Activated CD4-positive, alpha-beta T cell treated with anti-CD3 and anti-CD28 coated beads, Interleukin-2, amount 10 ng/mL, durations not matched to agents 7 days and 5 days (primary cell): ENCODE data around the gene PRKAR1B. TPM values are rescaled to one million over a fixed set of nuclear protein-coding genes. Genes with fewer than 3 reads are reported as not detected.
A peak's percentile ranks its signal among the peaks of the same experiment; 100 is the strongest.

ENCODE experiments used
- CTCF ChIA-PET: fragments of 350-600 bp; sonication (Branson Sonifier 250); formaldehyde crosslinking; loops from one replicate; lab custom pipeline; 2021; ENCODE audit warnings: antibody characterized with exemption; lab: Charles Lee
- POLR2A ChIA-PET: fragments of 350-600 bp; sonication (Branson Sonifier 250); formaldehyde crosslinking; loops from one replicate; lab custom pipeline; 2021; ENCODE audit warnings: antibody characterized with exemption; lab: Charles Lee
- DNase-seq: peaks from one replicate; pipeline ENCODE4 v3.0.0-alpha.2; 2020
- H3K27ac Mint-ChIP-seq: one replicate; pipeline ENCODE4 v1.8.0; 2021; ENCODE audit warnings: mild to moderate bottlenecking, moderate library complexity, mixed read lengths
- H3K27me3 Mint-ChIP-seq: one replicate; pipeline ENCODE4 v1.8.0; 2021; ENCODE audit warnings: mixed read lengths
- H3K36me3 Mint-ChIP-seq: one replicate; pipeline ENCODE4 v1.8.0; 2021; ENCODE audit warnings: low read depth, mixed read lengths
- H3K4me1 Mint-ChIP-seq: one replicate; pipeline ENCODE4 v1.8.0; 2021; ENCODE audit warnings: mixed read lengths
- H3K4me3 Mint-ChIP-seq: one replicate; pipeline ENCODE4 v1.8.0; 2021; ENCODE audit warnings: mild to moderate bottlenecking, moderate library complexity, mixed read lengths
- H3K9me3 Mint-ChIP-seq: one replicate; pipeline ENCODE4 v1.8.0; 2021; ENCODE audit warnings: mixed read lengths
- total RNA-seq, 2 experiments: library from RNA; stranded (reverse); gene quantifications; one replicate each; pipeline ENCODE4 v1.2.3, GENCODE V29; 2021

Gene PRKAR1B
- total RNA-seq, 2 experiments from 2014 or later: 29.8 to 32.5 TPM

- peaks cover 2% of the 10 kb centered on the region for H3K4me1 Mint-ChIP-seq
- no peaks in the 10 kb centered on the region for H3K27me3 Mint-ChIP-seq
- no peak for DNase-seq
- CTCF ChIA-PET: no interaction called here
- H3K36me3 Mint-ChIP-seq: peaks cover 4% of the 10 kb centered on the region
- POLR2A ChIA-PET: no interaction called here
- H3K9me3 Mint-ChIP-seq: no peaks in the 10 kb centered on the region
- H3K4me3 Mint-ChIP-seq: no peak overlapping the region
- no peak overlapping the region for H3K27ac Mint-ChIP-seq
These were observed 151.4 kb downstream of the PRKAR1B start for GRCh38 chr7:575425-576366.

GRCh38 chr7:574661-575395 is 152.3 kb downstream of the PRKAR1B start:
- Mint-ChIP-seq H3K4me3 (no peak overlapping the region), H3K36me3 (peaks cover 4% of the 10 kb centered on the region), H3K27me3 (no peaks in the 10 kb centered on the region), H3K4me1 (peaks cover 2% of the 10 kb centered on the region), H3K9me3 (no peaks in the 10 kb centered on the region), H3K27ac (peak overlapping the region; percentile 25)
- DNase-seq: no peak
- ChIA-PET CTCF (interaction anchor here (0.6 kb wide), 1 partner anchor 735 kb away, joined by 3 read pairs; no protein-coding TSS in a partner anchor), POLR2A (no interaction called here)

- H3K9me3 Mint-ChIP-seq: no peaks in the 10 kb centered on the region
- CTCF ChIA-PET: no interaction called here
- peaks cover 4% of the 10 kb centered on the region for H3K36me3 Mint-ChIP-seq
- H3K4me1 Mint-ChIP-seq: peaks cover 2% of the 10 kb centered on the region
- peak overlapping the region; percentile 25 for H3K27ac Mint-ChIP-seq
- no peak overlapping the region for H3K4me3 Mint-ChIP-seq
- POLR2A ChIA-PET: no interaction called here
- no peaks in the 10 kb centered on the region for H3K27me3 Mint-ChIP-seq
- DNase-seq: no peak
These were observed 153.1 kb downstream of the PRKAR1B start for GRCh38 chr7:573933-574381.

- POLR2A ChIA-PET: no interaction called here
- DNase-seq: no peak
- CTCF ChIA-PET: no interaction called here
These were observed 153.7 kb downstream of the PRKAR1B start for GRCh38 chr7:573269-573932.

GRCh38 chr7:572416-573268 is 154.4 kb downstream of the PRKAR1B start:
- no peak for DNase-seq
- H3K9me3 Mint-ChIP-seq: no peaks in the 10 kb centered on the region
- no peaks in the 10 kb centered on the region for H3K27me3 Mint-ChIP-seq
- ChIA-PET CTCF (interaction anchor here (0.6 kb wide), 1 partner anchor 135 kb away, joined by 3 read pairs; no protein-coding TSS in a partner anchor), POLR2A (no interaction called here)
- peaks cover 2% of the 10 kb centered on the region for H3K4me1 Mint-ChIP-seq
- H3K4me3 Mint-ChIP-seq: no peak overlapping the region
- H3K36me3 Mint-ChIP-seq: peaks cover 2% of the 10 kb centered on the region
- no peak overlapping the region for H3K27ac Mint-ChIP-seq

More at GRCh38 chr7:573269-573932, 153.7 kb downstream of the PRKAR1B start:
- no peak overlapping the region for H3K27ac Mint-ChIP-seq
- H3K4me3 Mint-ChIP-seq: no peak overlapping the region
- no peaks in the 10 kb centered on the region for H3K27me3 Mint-ChIP-seq
- no peaks in the 10 kb centered on the region for H3K9me3 Mint-ChIP-seq
- peaks cover 4% of the 10 kb centered on the region for H3K36me3 Mint-ChIP-seq
- peaks cover 2% of the 10 kb centered on the region for H3K4me1 Mint-ChIP-seq

- Mint-ChIP-seq H3K9me3 (no peaks in the 10 kb centered on the region), H3K36me3 (no peaks in the 10 kb centered on the region), H3K4me1 (peaks cover 2% of the 10 kb centered on the region), H3K27me3 (no peaks in the 10 kb centered on the region), H3K4me3 (no peak overlapping the region), H3K27ac (no peak overlapping the region)
- DNase-seq: no peak
- CTCF ChIA-PET: interaction anchor here (1.3 kb wide), 1 partner anchor 43 kb away, joined by 3 read pairs; no protein-coding TSS in a partner anchor
- POLR2A ChIA-PET: no interaction called here
These were observed 155.2 kb downstream of the PRKAR1B start for GRCh38 chr7:571718-572415.

GRCh38 chr7:571096-571717 is 155.9 kb downstream of the PRKAR1B start:
- Mint-ChIP-seq H3K36me3 (no peaks in the 10 kb centered on the region), H3K4me1 (peaks cover 2% of the 10 kb centered on the region), H3K27me3 (no peaks in the 10 kb centered on the region), H3K9me3 (no peaks in the 10 kb centered on the region), H3K27ac (no peak overlapping the region), H3K4me3 (no peak overlapping the region)
- ChIA-PET CTCF (interaction anchor here (1.3 kb wide), 1 partner anchor 44 kb away, joined by 3 read pairs; no protein-coding TSS in a partner anchor), POLR2A (no interaction called here)
- no peak for DNase-seq

- CTCF ChIA-PET: interaction anchor here (1.3 kb wide), 1 partner anchor 44 kb away, joined by 3 read pairs; no protein-coding TSS in a partner anchor
These were observed 156.3 kb downstream of the PRKAR1B start for GRCh38 chr7:570801-571070.

GRCh38 chr7:569996-570800 is 156.9 kb downstream of the PRKAR1B start:
- Mint-ChIP-seq H3K4me3 (no peak overlapping the region), H3K9me3 (no peaks in the 10 kb centered on the region), H3K4me1 (no peaks in the 10 kb centered on the region), H3K27me3 (no peaks in the 10 kb centered on the region), H3K27ac (no peak overlapping the region), H3K36me3 (no peaks in the 10 kb centered on the region)
- DNase-seq: no peak
- ChIA-PET POLR2A (no interaction called here), CTCF (interaction anchor here (1.3 kb wide), 1 partner anchor 45 kb away, joined by 3 read pairs; no protein-coding TSS in a partner anchor)

More at GRCh38 chr7:570801-571070, 156.3 kb downstream of the PRKAR1B start:
- no peaks in the 10 kb centered on the region for H3K36me3 Mint-ChIP-seq
- no peaks in the 10 kb centered on the region for H3K9me3 Mint-ChIP-seq
- no peak for DNase-seq
- no peaks in the 10 kb centered on the region for H3K27me3 Mint-ChIP-seq
- POLR2A ChIA-PET: no interaction called here
- H3K4me1 Mint-ChIP-seq: peaks cover 1% of the 10 kb centered on the region
- no peak overlapping the region for H3K27ac Mint-ChIP-seq
- no peak overlapping the region for H3K4me3 Mint-ChIP-seq

GRCh38 chr7:569071-569855 is 157.8 kb downstream of the PRKAR1B start:
- Mint-ChIP-seq H3K36me3 (no peaks in the 10 kb centered on the region), H3K4me3 (no peak overlapping the region), H3K27me3 (no peaks in the 10 kb centered on the region), H3K9me3 (no peaks in the 10 kb centered on the region), H3K27ac (no peak overlapping the region), H3K4me1 (no peaks in the 10 kb centered on the region)
- POLR2A ChIA-PET: no interaction called here
- CTCF ChIA-PET: no interaction called here
- DNase-seq: no peak
